SU-DHL-6 (cell line): ENCODE measurements around the gene TMCO1.

Experiments
- CTCF ChIP-seq: fragments of 200-600 bp; sonication (generic); IDR thresholded peaks from one replicate; pipeline ENCODE4 v1.5.1; 2017; ENCODE audit warnings: antibody characterized with exemption, mild to moderate bottlenecking, low read length, moderate library complexity; ENCODE audit not compliant: insufficient read depth, poor library complexity, severe bottlenecking
- EZH2phosphoT487 ChIP-seq: fragments of 200-600 bp; sonication (generic), shearing (Covaris generic); conservative IDR thresholded peaks from 2 replicates; pipeline ENCODE4 v1.6.1; 2018; ENCODE audit warnings: mild to moderate bottlenecking, antibody characterized with exemption, low read length, moderate library complexity, mixed read lengths

- TF ChIP-seq CTCF, result no peak
- no peak for TF ChIP-seq EZH2phosphoT487
These were observed 90.2 kb downstream of the TMCO1 start for GRCh38 chr1:165678509-165678908.
